ENCODE results near the gene MARCHF3. TPM values are rescaled to one million over a fixed set of nuclear protein-coding genes. Genes with fewer than 3 reads are reported as not detected.
"Not testable (repeated sequence)": the region's sequence is repeated elsewhere in the genome, so short reads cannot be mapped to it uniquely, and the experiment has no call there.

The MARCHF3 gene
- total RNA-seq, 2 experiments from 2014 or later, result 11.8 TPM

DNA sequence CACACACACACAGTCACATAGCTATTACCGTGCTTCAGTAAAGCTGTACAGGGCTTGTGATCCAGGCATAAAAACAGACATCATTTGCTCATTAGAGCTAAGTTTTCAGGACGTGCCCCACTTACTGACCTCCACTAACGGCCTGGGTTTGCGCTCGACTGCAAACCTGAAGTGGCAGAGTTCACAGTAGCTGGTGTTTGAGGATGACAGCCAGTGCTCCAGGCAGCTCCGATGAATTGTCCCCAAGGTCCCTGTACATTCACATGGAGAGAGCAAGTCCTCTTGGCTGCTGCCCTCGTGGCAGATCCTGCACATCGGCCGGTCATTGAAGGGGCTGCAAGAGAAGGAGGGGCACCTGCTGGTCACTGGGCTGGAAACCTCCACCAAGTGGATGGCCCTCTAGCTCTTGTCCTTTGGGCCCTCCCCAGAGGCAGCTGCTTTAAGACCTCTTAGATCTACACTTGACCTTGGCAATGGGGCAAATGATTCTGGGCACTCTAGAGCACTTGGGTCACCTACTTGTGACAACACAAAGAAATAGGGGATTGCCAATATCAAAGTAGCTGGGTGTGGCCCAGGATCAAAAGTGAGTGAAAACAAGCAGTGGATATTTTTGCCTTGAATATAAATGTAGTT lies 115.4 kb downstream of the MARCHF3 start:
- CTCF ChIA-PET, result interaction anchor here (0.6 kb wide), 1 partner anchor 172 kb away, joined by 4 read pairs; no protein-coding TSS in a partner anchor
- Mint-ChIP-seq H3K36me3 (ENCODE audit: low read depth) (peaks cover 38% of the 10 kb centered on the region), H3K27ac (no peak overlapping the region)

DNA sequence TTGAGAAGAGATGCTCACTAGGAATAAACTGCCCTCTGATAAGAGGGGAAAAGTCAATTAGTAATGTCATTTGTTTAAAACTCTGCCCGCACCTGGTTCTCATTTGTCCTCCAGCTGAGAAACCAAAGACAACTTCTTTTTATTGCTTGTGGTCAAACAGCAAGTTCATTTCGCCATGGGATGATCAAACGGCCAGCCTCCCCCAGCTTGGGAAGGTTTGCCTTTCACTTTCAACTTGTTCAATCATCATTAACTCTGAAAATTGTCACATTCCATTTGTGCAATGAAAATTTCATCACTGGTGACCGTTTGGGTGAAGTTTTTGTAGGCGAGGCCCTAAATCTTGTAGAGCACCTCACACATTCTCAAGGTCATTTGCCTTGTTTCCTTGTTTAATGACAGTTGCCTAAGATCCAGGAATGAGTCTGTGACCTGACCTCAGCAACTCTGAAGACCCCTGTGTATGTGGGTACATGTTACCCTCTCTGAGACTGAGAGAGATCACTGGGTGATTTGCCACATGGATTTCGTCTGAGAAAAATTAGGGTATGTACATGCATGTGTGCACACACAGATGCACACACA lies 117.7 kb downstream of the MARCHF3 start:
- Mint-ChIP-seq H3K9me3 (peaks cover 18% of the 10 kb centered on the region), H3K4me3 (no peak overlapping the region), H3K27me3 (ENCODE audit: low read depth) (no peaks in the 10 kb centered on the region), H3K27ac (no peak overlapping the region), H3K36me3 (ENCODE audit: low read depth) (peaks cover 54% of the 10 kb centered on the region), H3K4me1 (ENCODE audit: low read depth) (peaks cover 11% of the 10 kb centered on the region)
- CTCF ChIA-PET, result no interaction called here
- intact Hi-C loops (cut with micrococcal nuclease), result no loop called here
- DNase-seq, result no peak

More for the DNA sequence above, 115.4 kb downstream of the MARCHF3 start:
- Mint-ChIP-seq H3K4me1 (ENCODE audit: low read depth) (peaks cover 6% of the 10 kb centered on the region), H3K4me3 (no peak overlapping the region), H3K9me3 (peaks cover 8% of the 10 kb centered on the region), H3K27me3 (ENCODE audit: low read depth) (no peaks in the 10 kb centered on the region)
- DNase-seq, result no peak
- intact Hi-C loops (cut with micrococcal nuclease), result loop anchor here (1.0 kb wide), 1 partner anchor 27 kb away; no protein-coding TSS in a partner anchor

DNA sequence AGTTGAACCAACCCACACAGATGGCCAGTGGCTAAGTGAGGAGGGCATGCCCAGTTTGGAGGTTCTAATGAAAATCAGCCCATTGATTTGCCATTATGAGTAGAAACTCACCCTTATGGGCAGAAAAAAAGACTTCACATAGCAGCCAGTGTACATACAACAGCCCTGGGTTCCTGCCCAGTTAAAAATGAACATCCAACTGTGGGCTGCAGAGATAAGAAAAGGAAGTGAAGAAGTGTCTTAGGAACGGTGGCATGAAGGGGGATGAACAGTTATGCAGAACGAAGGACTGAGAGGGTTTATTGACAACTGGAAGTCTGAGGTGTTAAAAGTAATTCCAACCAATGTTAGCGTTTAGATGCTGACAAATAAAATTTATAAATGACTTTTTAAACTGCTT lies 118.4 kb downstream of the MARCHF3 start:
- CTCF ChIA-PET, result interaction anchor here (0.6 kb wide), 1 partner anchor 283 kb away, joined by 4 read pairs; no protein-coding TSS in a partner anchor
- peaks cover 11% of the 10 kb centered on the region for H3K4me1 Mint-ChIP-seq (ENCODE audit: low read depth)
- no peak for DNase-seq
- H3K27me3 Mint-ChIP-seq (ENCODE audit: low read depth), result no peaks in the 10 kb centered on the region
- peaks cover 54% of the 10 kb centered on the region for H3K36me3 Mint-ChIP-seq (ENCODE audit: low read depth)
- intact Hi-C loops (cut with micrococcal nuclease), result no loop called here
- H3K4me3 Mint-ChIP-seq, result no peak overlapping the region
- peaks cover 18% of the 10 kb centered on the region for H3K9me3 Mint-ChIP-seq
- H3K27ac Mint-ChIP-seq, result no peak overlapping the region

DNA sequence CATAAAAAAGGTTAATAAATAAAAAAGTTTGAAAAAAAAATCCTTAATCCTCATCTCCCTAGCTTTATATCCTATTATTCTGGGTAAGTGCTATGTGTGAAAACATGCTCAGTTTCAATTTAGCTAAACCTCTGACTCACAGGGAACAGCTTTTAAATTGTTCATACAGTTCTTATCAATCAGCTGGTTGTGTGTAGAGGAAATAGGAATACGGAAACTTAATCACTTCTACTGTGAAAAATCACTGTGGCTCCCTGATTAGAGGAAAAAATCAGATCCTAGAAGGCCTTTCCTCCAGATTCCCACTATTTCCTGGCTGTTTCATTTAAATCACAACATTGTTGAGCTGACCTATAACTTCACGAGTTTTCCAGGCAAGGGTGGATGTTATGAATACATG lies 120.5 kb downstream of the MARCHF3 start:
- intact Hi-C loops (cut with micrococcal nuclease), result no loop called here
- CTCF ChIA-PET, result no interaction called here

DNA sequence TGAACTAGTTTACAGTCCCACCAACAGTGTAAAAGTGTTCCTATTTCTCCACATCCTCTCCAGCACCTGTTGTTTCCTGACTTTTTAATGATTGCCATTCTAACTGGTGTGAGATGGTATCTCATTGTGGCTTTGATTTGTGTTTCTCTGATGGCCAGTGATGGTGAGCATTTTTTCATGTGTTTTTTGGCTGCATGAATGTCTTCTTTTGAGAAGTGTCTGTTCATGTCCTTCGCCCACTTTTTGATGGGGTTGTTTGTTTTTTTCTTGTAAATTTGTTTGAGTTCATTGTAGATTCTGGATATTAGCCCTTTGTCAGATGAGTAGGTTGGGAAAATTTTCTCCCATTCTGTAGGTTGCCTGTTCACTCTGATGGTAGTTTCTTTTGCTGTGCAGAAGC lies 126.0 kb downstream of the MARCHF3 start:
- H3K4me3 Mint-ChIP-seq; H3K4me1 Mint-ChIP-seq (ENCODE audit: low read depth); H3K27ac Mint-ChIP-seq; H3K27me3 Mint-ChIP-seq (ENCODE audit: low read depth); intact Hi-C loops (cut with micrococcal nuclease); CTCF ChIA-PET; DNase-seq: not testable (repeated sequence)
- H3K9me3 Mint-ChIP-seq, result peaks cover 14% of the 10 kb centered on the region
- peaks cover 22% of the 10 kb centered on the region for H3K36me3 Mint-ChIP-seq (ENCODE audit: low read depth)

More for the DNA sequence above, 120.5 kb downstream of the MARCHF3 start:
- peaks cover 11% of the 10 kb centered on the region for H3K4me1 Mint-ChIP-seq (ENCODE audit: low read depth)
- no peak overlapping the region for H3K4me3 Mint-ChIP-seq
- H3K36me3 Mint-ChIP-seq (ENCODE audit: low read depth), result peaks cover 52% of the 10 kb centered on the region
- peaks cover 21% of the 10 kb centered on the region for H3K9me3 Mint-ChIP-seq
- H3K27ac Mint-ChIP-seq, result peak overlapping the region; percentile 9
- no peak for DNase-seq
- H3K27me3 Mint-ChIP-seq (ENCODE audit: low read depth), result no peaks in the 10 kb centered on the region

DNA sequence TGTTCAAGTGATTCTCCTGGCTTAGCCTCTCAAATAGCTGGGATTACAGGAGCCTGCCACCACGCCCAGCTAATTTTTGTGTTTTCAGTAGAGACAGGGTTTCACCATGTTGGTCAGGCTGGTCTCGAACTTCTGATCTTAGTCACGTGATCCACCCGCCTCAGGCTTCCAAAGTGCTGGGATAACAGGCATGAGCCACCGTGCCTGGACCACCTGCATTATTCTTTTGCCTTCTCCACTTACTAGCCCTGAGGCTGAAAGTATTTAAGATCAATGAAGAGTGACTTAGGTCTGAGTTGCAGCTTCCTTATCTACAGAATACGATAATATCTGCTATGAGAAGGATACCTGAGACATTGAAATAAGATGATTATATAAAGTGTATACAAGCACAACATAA lies 129.6 kb downstream of the MARCHF3 start:
- no peak for DNase-seq
- H3K4me3 Mint-ChIP-seq, result no peak overlapping the region
- CTCF ChIA-PET, result no interaction called here
- H3K27ac Mint-ChIP-seq, result no peak overlapping the region
- no peaks in the 10 kb centered on the region for H3K27me3 Mint-ChIP-seq (ENCODE audit: low read depth)
- no peaks in the 10 kb centered on the region for H3K4me1 Mint-ChIP-seq (ENCODE audit: low read depth)
- H3K9me3 Mint-ChIP-seq, result no peaks in the 10 kb centered on the region
- peaks cover 20% of the 10 kb centered on the region for H3K36me3 Mint-ChIP-seq (ENCODE audit: low read depth)
- intact Hi-C loops (cut with micrococcal nuclease), result no loop called here

DNA sequence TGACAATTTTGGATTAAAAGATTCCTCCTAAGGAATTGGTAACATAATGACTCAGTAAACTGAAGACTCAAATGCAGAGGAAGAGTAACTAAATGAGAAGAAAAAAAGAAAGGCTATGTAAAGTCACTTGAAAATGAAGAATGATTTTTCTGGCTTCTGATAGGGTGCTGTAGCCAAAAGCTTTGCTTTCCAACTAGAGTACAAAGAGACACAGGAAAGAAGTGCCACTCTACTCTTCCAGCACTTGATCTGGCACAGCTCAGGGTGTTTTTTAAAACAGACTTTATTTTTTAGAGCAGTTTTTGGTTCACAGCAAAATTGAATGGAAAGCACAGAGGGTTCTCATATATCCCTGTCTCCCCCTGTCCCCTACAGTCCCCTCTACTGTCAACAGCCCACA lies 130.9 kb downstream of the MARCHF3 start:
- no peak overlapping the region for H3K4me3 Mint-ChIP-seq
- peaks cover 20% of the 10 kb centered on the region for H3K36me3 Mint-ChIP-seq (ENCODE audit: low read depth)
- no peaks in the 10 kb centered on the region for H3K4me1 Mint-ChIP-seq (ENCODE audit: low read depth)
- no peak overlapping the region for H3K27ac Mint-ChIP-seq
- CTCF ChIA-PET, result no interaction called here
- peaks cover 4% of the 10 kb centered on the region for H3K9me3 Mint-ChIP-seq
- intact Hi-C loops (cut with micrococcal nuclease), result no loop called here
- no peaks in the 10 kb centered on the region for H3K27me3 Mint-ChIP-seq (ENCODE audit: low read depth)
- no peak for DNase-seq

DNA sequence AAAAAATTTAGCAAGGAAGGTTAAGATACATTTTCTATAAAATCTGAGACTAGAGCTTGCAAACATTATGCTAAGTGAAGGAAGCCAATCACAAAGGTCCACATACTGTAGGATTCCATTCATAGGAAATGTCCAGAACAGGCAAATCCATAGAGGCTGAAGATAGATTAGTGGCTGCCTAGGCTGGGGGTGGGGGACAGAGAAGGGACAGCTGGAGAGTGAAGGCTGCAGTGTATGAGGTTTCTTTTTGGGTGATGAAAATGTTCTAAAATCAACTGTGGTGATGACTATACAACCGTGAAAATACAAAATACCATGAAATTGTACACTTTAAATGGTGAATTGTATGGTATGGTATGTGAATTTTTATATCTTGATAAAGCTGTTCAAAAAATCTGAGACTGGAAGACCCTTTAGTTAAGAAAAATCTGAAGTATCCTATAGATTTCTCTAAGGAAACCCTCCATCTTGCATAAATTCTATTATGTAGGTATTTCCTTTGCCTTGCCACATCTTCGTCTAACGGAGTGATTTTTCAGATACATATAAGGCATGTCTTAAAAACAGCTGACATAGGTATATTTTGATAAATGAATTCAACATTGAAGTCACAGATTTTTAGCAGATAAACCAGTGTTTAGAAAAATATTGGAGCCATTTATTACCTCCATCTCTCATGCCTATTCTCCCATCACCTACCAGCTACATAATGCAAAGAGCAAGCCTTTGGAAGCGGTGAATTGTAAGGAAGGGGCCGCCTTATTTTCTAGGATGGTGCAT lies 132.3 kb downstream of the MARCHF3 start:
- intact Hi-C loops (cut with micrococcal nuclease), result no loop called here
- no peak overlapping the region for H3K27ac Mint-ChIP-seq
- no peak for DNase-seq
- peaks cover 4% of the 10 kb centered on the region for H3K9me3 Mint-ChIP-seq
- CTCF ChIA-PET, result no interaction called here
- H3K4me3 Mint-ChIP-seq, result no peak overlapping the region
- H3K36me3 Mint-ChIP-seq (ENCODE audit: low read depth), result peaks cover 18% of the 10 kb centered on the region
- no peaks in the 10 kb centered on the region for H3K27me3 Mint-ChIP-seq (ENCODE audit: low read depth)
- no peaks in the 10 kb centered on the region for H3K4me1 Mint-ChIP-seq (ENCODE audit: low read depth)

DNA sequence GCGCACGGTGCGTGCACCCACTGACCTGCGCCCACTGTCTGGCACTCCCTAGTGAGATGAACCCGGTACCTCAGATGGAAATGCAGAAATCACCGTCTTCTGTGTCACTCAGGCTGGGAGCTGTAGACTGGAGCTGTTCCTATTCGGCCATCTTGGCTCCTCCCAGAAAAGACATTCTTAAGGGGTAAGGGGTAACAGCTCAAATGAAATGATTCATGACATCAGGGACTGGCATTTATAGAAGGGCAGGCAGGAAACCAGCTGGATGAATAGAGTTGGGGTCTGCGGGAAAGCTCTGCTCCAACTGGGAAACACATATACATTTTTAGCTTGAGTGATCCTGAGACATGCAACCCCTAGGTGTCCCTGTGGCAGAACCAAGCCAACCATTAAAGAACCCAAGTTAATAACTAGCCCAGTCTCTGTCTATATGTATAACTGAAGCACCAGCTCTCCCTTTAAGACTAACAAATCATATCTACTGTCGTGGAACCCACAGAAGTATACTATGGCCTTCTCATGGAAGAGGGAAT lies 134.1 kb downstream of the MARCHF3 start:
- Mint-ChIP-seq H3K9me3 (peaks cover 4% of the 10 kb centered on the region), H3K27me3 (ENCODE audit: low read depth) (no peaks in the 10 kb centered on the region), H3K27ac (no peak overlapping the region), H3K4me1 (ENCODE audit: low read depth) (no peaks in the 10 kb centered on the region), H3K36me3 (ENCODE audit: low read depth) (peaks cover 13% of the 10 kb centered on the region), H3K4me3 (no peak overlapping the region)
- CTCF ChIA-PET, result interaction anchor here (0.5 kb wide), 1 partner anchor 70 kb away, joined by 3 read pairs; no protein-coding TSS in a partner anchor
- intact Hi-C loops (cut with micrococcal nuclease), result no loop called here
- DNase-seq, result no peak

DNA sequence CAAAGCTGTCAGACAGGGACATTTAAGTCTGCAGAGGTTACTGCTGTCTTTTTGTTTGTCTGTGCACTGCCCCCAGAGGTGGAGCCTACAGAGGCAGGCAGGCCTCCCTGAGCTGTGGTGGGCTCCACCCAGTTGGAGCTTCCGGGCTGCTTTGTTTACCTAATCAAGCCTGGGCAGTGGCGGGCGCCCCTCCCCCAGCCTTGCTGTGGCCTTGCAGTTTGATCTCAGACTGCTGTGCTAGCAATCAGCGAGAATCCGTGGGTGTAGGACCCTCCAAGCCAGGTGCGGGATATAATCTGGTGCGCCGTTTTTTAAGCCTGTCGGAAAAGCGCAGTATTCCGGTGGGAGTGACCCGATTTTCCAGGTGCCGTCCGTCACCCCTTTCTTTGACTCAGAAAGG lies 134.6 kb downstream of the MARCHF3 start:
- peaks cover 11% of the 10 kb centered on the region for H3K36me3 Mint-ChIP-seq (ENCODE audit: low read depth)
- H3K4me1 Mint-ChIP-seq (ENCODE audit: low read depth); H3K9me3 Mint-ChIP-seq; H3K27me3 Mint-ChIP-seq (ENCODE audit: low read depth); intact Hi-C loops (cut with micrococcal nuclease); H3K27ac Mint-ChIP-seq; DNase-seq; H3K4me3 Mint-ChIP-seq: not testable (repeated sequence)
- CTCF ChIA-PET, result interaction anchor here (0.5 kb wide), 1 partner anchor 71 kb away, joined by 3 read pairs; no protein-coding TSS in a partner anchor

DNA sequence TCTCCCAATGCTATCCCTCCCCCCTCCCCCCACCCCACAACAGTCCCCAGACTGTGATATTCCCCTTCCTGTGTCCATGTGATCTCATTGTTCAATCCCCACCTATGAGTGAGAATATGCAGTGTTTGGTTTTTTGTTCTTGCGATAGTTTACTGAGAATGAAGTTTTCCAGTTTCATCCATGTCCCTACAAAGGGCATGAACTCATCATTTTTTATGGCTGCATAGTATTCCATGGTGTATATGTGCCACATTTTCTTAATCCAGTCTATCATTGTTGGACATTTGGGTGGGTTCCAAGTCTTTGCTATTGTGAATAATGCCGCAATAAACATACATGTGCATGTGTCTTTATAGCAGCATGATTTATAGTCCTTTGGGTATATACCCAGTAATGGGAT lies 139.9 kb downstream of the MARCHF3 start:
- H3K27ac Mint-ChIP-seq; H3K4me1 Mint-ChIP-seq (ENCODE audit: low read depth); CTCF ChIA-PET; DNase-seq; H3K4me3 Mint-ChIP-seq; intact Hi-C loops (cut with micrococcal nuclease); H3K9me3 Mint-ChIP-seq; H3K27me3 Mint-ChIP-seq (ENCODE audit: low read depth); H3K36me3 Mint-ChIP-seq (ENCODE audit: low read depth): not testable (repeated sequence)

DNA sequence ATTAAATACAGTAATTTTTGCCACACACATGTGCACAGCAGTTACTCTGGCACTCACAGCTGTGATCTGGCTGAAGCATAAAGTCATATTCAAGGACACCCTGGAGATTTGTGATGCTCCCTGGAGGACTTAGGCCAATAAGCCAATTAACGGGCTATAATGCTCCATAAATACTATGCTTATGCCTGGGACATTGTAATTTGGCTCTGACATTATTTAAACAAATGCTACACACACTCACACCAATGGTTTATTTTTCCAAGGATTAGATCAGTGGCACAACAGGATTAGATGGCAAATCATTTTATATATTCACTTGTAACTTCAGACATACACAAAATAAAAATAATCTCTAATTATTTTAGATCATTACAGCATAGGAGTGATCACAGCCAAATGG lies 142.2 kb downstream of the MARCHF3 start:
- H3K4me3 Mint-ChIP-seq, result no peak overlapping the region
- no peaks in the 10 kb centered on the region for H3K9me3 Mint-ChIP-seq
- H3K36me3 Mint-ChIP-seq (ENCODE audit: low read depth), result no peaks in the 10 kb centered on the region

More for the DNA sequence above, 142.2 kb downstream of the MARCHF3 start:
- no peaks in the 10 kb centered on the region for H3K4me1 Mint-ChIP-seq (ENCODE audit: low read depth)
- CTCF ChIA-PET, result no interaction called here
- intact Hi-C loops (cut with micrococcal nuclease), result loop anchor here (1.0 kb wide), 1 partner anchor 27 kb away; no protein-coding TSS in a partner anchor
- no peak overlapping the region for H3K27ac Mint-ChIP-seq
- DNase-seq, result no peak
- no peaks in the 10 kb centered on the region for H3K27me3 Mint-ChIP-seq (ENCODE audit: low read depth)
